ENCODE data around the gene ATP5MK.

GRCh38 chr10:103433858-103434257 lies 37.6 kb upstream of the ATP5MK start:
- TF ChIP-seq, protein P1, sequence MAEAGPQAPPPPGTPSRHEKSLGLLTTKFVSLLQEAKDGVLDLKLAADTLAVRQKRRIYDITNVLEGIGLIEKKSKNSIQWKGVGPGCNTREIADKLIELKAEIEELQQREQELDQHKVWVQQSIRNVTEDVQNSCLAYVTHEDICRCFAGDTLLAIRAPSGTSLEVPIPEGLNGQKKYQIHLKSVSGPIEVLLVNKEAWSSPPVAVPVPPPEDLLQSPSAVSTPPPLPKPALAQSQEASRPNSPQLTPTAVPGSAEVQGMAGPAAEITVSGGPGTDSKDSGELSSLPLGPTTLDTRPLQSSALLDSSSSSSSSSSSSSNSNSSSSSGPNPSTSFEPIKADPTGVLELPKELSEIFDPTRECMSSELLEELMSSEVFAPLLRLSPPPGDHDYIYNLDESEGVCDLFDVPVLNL (CRISPR knock-in tag; IDR thresholded peaks at IDR 0.05; ENCODE audit: borderline replicate concordance, low read depth): no peak
- TF ChIP-seq, protein P2, sequence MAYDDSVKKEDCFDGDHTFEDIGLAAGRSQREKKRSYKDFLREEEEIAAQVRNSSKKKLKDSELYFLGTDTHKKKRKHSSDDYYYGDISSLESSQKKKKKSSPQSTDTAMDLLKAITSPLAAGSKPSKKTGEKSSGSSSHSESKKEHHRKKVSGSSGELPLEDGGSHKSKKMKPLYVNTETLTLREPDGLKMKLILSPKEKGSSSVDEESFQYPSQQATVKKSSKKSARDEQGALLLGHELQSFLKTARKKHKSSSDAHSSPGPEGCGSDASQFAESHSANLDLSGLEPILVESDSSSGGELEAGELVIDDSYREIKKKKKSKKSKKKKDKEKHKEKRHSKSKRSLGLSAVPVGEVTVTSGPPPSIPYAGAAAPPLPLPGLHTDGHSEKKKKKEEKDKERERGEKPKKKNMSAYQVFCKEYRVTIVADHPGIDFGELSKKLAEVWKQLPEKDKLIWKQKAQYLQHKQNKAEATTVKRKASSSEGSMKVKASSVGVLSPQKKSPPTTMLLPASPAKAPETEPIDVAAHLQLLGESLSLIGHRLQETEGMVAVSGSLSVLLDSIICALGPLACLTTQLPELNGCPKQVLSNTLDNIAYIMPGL (CRISPR knock-in tag; IDR thresholded peaks at IDR 0.05): no peak
- TF ChIP-seq, protein P3, sequence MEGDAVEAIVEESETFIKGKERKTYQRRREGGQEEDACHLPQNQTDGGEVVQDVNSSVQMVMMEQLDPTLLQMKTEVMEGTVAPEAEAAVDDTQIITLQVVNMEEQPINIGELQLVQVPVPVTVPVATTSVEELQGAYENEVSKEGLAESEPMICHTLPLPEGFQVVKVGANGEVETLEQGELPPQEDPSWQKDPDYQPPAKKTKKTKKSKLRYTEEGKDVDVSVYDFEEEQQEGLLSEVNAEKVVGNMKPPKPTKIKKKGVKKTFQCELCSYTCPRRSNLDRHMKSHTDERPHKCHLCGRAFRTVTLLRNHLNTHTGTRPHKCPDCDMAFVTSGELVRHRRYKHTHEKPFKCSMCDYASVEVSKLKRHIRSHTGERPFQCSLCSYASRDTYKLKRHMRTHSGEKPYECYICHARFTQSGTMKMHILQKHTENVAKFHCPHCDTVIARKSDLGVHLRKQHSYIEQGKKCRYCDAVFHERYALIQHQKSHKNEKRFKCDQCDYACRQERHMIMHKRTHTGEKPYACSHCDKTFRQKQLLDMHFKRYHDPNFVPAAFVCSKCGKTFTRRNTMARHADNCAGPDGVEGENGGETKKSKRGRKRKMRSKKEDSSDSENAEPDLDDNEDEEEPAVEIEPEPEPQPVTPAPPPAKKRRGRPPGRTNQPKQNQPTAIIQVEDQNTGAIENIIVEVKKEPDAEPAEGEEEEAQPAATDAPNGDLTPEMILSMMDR (IDR thresholded peaks at IDR 0.05): no peak
- TF ChIP-seq, protein P4, sequence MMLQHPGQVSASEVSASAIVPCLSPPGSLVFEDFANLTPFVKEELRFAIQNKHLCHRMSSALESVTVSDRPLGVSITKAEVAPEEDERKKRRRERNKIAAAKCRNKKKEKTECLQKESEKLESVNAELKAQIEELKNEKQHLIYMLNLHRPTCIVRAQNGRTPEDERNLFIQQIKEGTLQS (CRISPR knock-in tag; conservative IDR thresholded peaks at IDR 0.05): no peak
- TF ChIP-seq ZNF396 (CRISPR knock-in tag; IDR thresholded peaks at IDR 0.05; ENCODE audit: borderline replicate concordance) (no peak), CBFB (CRISPR knock-in tag; IDR thresholded peaks at IDR 0.05; ENCODE audit: low read depth) (no peak), IRF2 (CRISPR knock-in tag; IDR thresholded peaks at IDR 0.05; ENCODE audit: borderline replicate concordance, low read depth) (no peak), ERG (CRISPR knock-in tag; IDR thresholded peaks at IDR 0.05) (no peak), NFATC4 (CRISPR knock-in tag; IDR thresholded peaks at IDR 0.05) (no peak), RORB (CRISPR knock-in tag; IDR thresholded peaks at IDR 0.05) (no peak), TP53 (CRISPR knock-in tag; IDR thresholded peaks at IDR 0.05) (no peak)
